B cell (primary cell): Measurements from ENCODE around the gene CDK8. TPM values are rescaled to one million over a fixed set of nuclear protein-coding genes. Genes with fewer than 3 reads are reported as not detected.

ENCODE experiments used
- ATAC-seq: fragments of 200-7000 bp; cut with Tn5 transposase; one replicate; pipeline ENCODE4 v1.10.0; 2021; ENCODE audit warnings: low read depth, mild to moderate bottlenecking, moderate number of reproducible peaks, moderate library complexity
- CTCF ChIA-PET: fragments of 350-600 bp; sonication (Branson Sonifier 250); formaldehyde crosslinking; loops from one replicate; lab custom pipeline; 2021; ENCODE audit warnings: antibody characterized with exemption, inconsistent platforms; lab: Charles Lee
- POLR2A ChIA-PET: fragments of 350-600 bp; sonication (Branson Sonifier 250); formaldehyde crosslinking; loops from one replicate; lab custom pipeline; 2021; ENCODE audit warnings: antibody characterized with exemption; lab: Charles Lee
- DNase-seq: peaks from one replicate; pipeline ENCODE4 v3.0.0; 2013
- H2AFZ ChIP-seq: 2 replicates; pipeline ENCODE4 v1.6.1; 2012; ENCODE audit warnings: mild to moderate bottlenecking, low read depth, low read length; ENCODE audit not compliant: insufficient read depth, poor library complexity, severe bottlenecking
- H3K27ac ChIP-seq, 2 donors: 1 replicate in 1 of 2; 2 replicates in 1 of 2; pipeline ENCODE4 v1.5.1; 2012 to 2013; ENCODE audit warnings: low read length in 2 of 2, mild to moderate bottlenecking in 2 of 2, moderate library complexity in 1 of 2
- H3K27me3 ChIP-seq, 4 experiments: fragments of 200-600 bp in 1 of 4; sonication (generic) in 1 of 4; replicated peaks in 1 of 4; 1 replicate in 2 of 4; 2 replicates in 2 of 4; pipeline versions ENCODE4 v1.6.1 to v1.7.0; 2013 to 2016; ENCODE audit warnings: low read length in 3 of 4, mild to moderate bottlenecking in 2 of 4, mixed read lengths in 1 of 4, moderate library complexity in 1 of 4; ENCODE audit not compliant: insufficient read depth in 4 of 4, control insufficient read depth in 3 of 4; ENCODE audit errors: control extremely low read depth in 1 of 4
- H3K36me3 ChIP-seq, 2 experiments: replicated peaks in 1 of 2; 1 replicate in 1 of 2; 2 replicates in 1 of 2; pipeline versions ENCODE4 v1.6.1 to v1.7.1; 2013; ENCODE audit warnings: low read length in 1 of 2; ENCODE audit not compliant: insufficient read depth in 2 of 2, control insufficient read depth in 1 of 2; ENCODE audit errors: control extremely low read depth in 1 of 2, extremely low read depth in 1 of 2
- H3K4me1 ChIP-seq, 2 donors: fragments of 200-600 bp in 1 of 2; sonication (generic) in 1 of 2; 1 replicate in 1 of 2; 2 replicates in 1 of 2; pipeline versions ENCODE4 v1.5.1 to v1.6.1; 2013 to 2017; ENCODE audit warnings: low read length in 2 of 2; ENCODE audit not compliant: control insufficient read depth in 2 of 2, insufficient read depth in 2 of 2
- H3K4me2 ChIP-seq: replicated peaks from 2 replicates; pipeline ENCODE3; 2012; ENCODE audit warnings: mild to moderate bottlenecking, low read depth, low read length; ENCODE audit not compliant: poor library complexity, severe bottlenecking
- H3K4me3 ChIP-seq, 5 experiments: fragments of 200-600 bp in 1 of 5; sonication (generic) in 1 of 5; 1 replicate in 3 of 5; 2 replicates in 2 of 5; pipeline versions ENCODE4 v1.5.1 to v1.7.0; 2011 to 2016; ENCODE audit warnings: low read length in 4 of 5, mild to moderate bottlenecking in 4 of 5, low read depth in 2 of 5, control low read depth in 1 of 5, moderate library complexity in 1 of 5; ENCODE audit not compliant: insufficient read depth in 1 of 5; ENCODE audit errors: control extremely low read depth in 1 of 5, extremely low read depth in 1 of 5
- H3K79me2 ChIP-seq: fragments of 200-600 bp; sonication (generic); one replicate; pipeline ENCODE4 v1.6.0; 2016; ENCODE audit warnings: low read length; ENCODE audit not compliant: control insufficient read depth, insufficient read depth
- H3K9ac ChIP-seq: fragments of 200-600 bp; sonication (generic); 2 replicates; pipeline ENCODE4 v1.6.1; 2017; ENCODE audit warnings: mild to moderate bottlenecking, low read length, moderate library complexity
- H3K9me3 ChIP-seq, 3 donors: one replicate each; pipeline versions ENCODE4 v1.6.1 to v1.7.1; 2013; ENCODE audit warnings: low read length in 2 of 3; ENCODE audit not compliant: control insufficient read depth in 2 of 3, insufficient read depth in 1 of 3; ENCODE audit errors: control extremely low read depth in 1 of 3
- H4K20me1 ChIP-seq: 2 replicates; pipeline ENCODE4 v1.6.0; 2012; ENCODE audit warnings: mild to moderate bottlenecking, low read length; ENCODE audit not compliant: insufficient read depth, control insufficient read depth, poor library complexity, severe bottlenecking
- H3K27ac Mint-ChIP-seq: one replicate; pipeline ENCODE4 v1.8.0; 2021; ENCODE audit warnings: mixed read lengths
- H3K27me3 Mint-ChIP-seq: one replicate; pipeline ENCODE4 v1.8.0; 2021; ENCODE audit warnings: mixed read lengths
- H3K4me1 Mint-ChIP-seq: one replicate; pipeline ENCODE4 v1.8.0; 2021; ENCODE audit warnings: mixed read lengths
- H3K4me3 Mint-ChIP-seq: one replicate; pipeline ENCODE4 v1.8.0; 2021; ENCODE audit warnings: mixed read lengths
- H3K9me3 Mint-ChIP-seq: one replicate; pipeline ENCODE4 v1.8.0; 2022; ENCODE audit warnings: mixed read lengths; ENCODE audit not compliant: insufficient read depth
- CTCF ChIP-seq: fragments of 200-600 bp; IDR thresholded peaks from one replicate; pipeline ENCODE4 v1.8.0; 2022; ENCODE audit warnings: antibody characterized with exemption, mild to moderate bottlenecking
- EZH2 ChIP-seq: IDR thresholded peaks from 2 replicates; pipeline ENCODE4 v1.6.1; 2012; ENCODE audit warnings: borderline replicate concordance, low read depth, mild to moderate bottlenecking, moderate library complexity, low read length; ENCODE audit not compliant: insufficient read depth, poor library complexity, severe bottlenecking
- WGBS: methylation state at CpG from one replicate; pipeline ENCODE4 v1.1.5; 2013; ENCODE audit warnings: missing lambda C conversion rate; ENCODE audit not compliant: insufficient coverage; 5-methylcytosine and 5-hydroxymethylcytosine counted together
- intact Hi-C: fragments of 100-400 bp; cut with micrococcal nuclease; formaldehyde crosslinking; loops from one replicate; pipeline ENCODE4 v1.10.0; 2022
- polyA plus RNA-seq: library from polyadenylated mRNA; depleted of rRNA; stranded (reverse); fragments of >200 nt; gene quantifications from 2 replicates; pipeline ENCODE4 v1.2.3, GENCODE V29; 2012
- total RNA-seq, 2 donors: library from RNA; stranded (reverse); fragments of 120-200 nt in 1 of 2; gene quantifications; 1 replicate in 1 of 2; 2 replicates in 1 of 2; pipeline versions ENCODE4 v1.2.3 to v1.2.4, GENCODE V29; 2013 to 2022

CDK8 gene
- total and polyA plus RNA-seq, 2 donors (not counting 1 experiment from before 2014, with no cell fraction given), result 10.8 to 13.5 TPM

GRCh38 chr13:26270707-26271106, 16.8 kb downstream of the CDK8 start:
- H3K4me1 Mint-ChIP-seq, result peaks cover 25% of the 10 kb centered on the region
- ATAC-seq (no peak), DNase-seq (no peak)
- H3K4me3 Mint-ChIP-seq, result no peak overlapping the region
- Histone ChIP-seq H3K79me2 (peaks cover 76% of the 10 kb centered on the region), H3K4me3 (no peak overlapping the region), H3K27me3 (no peaks in the 10 kb centered on the region), H3K9ac (no peak overlapping the region), H3K4me1 (peaks cover 0 to 2% of the 10 kb centered on the region in 2 donors), H3K9me3 (no peaks in the 10 kb centered on the region), H3K36me3 (no peaks in the 10 kb centered on the region), H2AFZ (no peak overlapping the region), H3K4me2 (no peak overlapping the region), H3K27ac (no peak overlapping the region), H4K20me1 (peaks cover 39% of the 10 kb centered on the region)
- WGBS, result 100% methylated on average over 1 of the region's 3 CpGs
- H3K27me3 Mint-ChIP-seq, result no peaks in the 10 kb centered on the region
- ChIA-PET CTCF (no interaction called here), POLR2A (no interaction called here)
- no peak for TF ChIP-seq EZH2
- no peak for TF ChIP-seq CTCF
- intact Hi-C loops, result no loop called here
- H3K27ac Mint-ChIP-seq, result no peak overlapping the region
- no peaks in the 10 kb centered on the region for H3K9me3 Mint-ChIP-seq

GRCh38 chr13:26272621-26273020, 18.7 kb downstream of the CDK8 start:
- Histone ChIP-seq H3K27me3 (no peaks in the 10 kb centered on the region), H2AFZ (no peak overlapping the region), H4K20me1 (peaks cover 28% of the 10 kb centered on the region), H3K4me3 (no peak overlapping the region), H3K9me3 (no peaks in the 10 kb centered on the region), H3K4me1 (no peaks in the 10 kb centered on the region), H3K4me2 (no peak overlapping the region), H3K79me2 (peaks cover 73% of the 10 kb centered on the region), H3K36me3 (no peaks in the 10 kb centered on the region), H3K27ac (no peak overlapping the region), H3K9ac (no peak overlapping the region)
- no peaks in the 10 kb centered on the region for H3K27me3 Mint-ChIP-seq
- no peak overlapping the region for H3K4me3 Mint-ChIP-seq
- H3K9me3 Mint-ChIP-seq, result no peaks in the 10 kb centered on the region
- peaks cover 16% of the 10 kb centered on the region for H3K4me1 Mint-ChIP-seq
- WGBS, result no CpG with 5 or more reads among the region's 3 CpGs
- TF ChIP-seq CTCF (no peak), EZH2 (no peak)
- ATAC-seq, result no peak
- ChIA-PET CTCF (no interaction called here), POLR2A (no interaction called here)
- intact Hi-C loops, result no loop called here
- DNase-seq, result no peak
- H3K27ac Mint-ChIP-seq, result no peak overlapping the region
